SH-SY5Y (cell line): Measurements from ENCODE around the gene SNORC.

ENCODE experiments used
- GATA2 ChIP-seq: IDR thresholded peaks from 2 replicates; pipeline ENCODE4 v1.6.1; 2011; ENCODE audit warnings: mild to moderate bottlenecking, low read depth, low read length
- GATA3 ChIP-seq: IDR thresholded peaks from 2 replicates; pipeline ENCODE4 v1.6.1; 2011; ENCODE audit warnings: low read depth, mild to moderate bottlenecking, low read length, moderate library complexity

DNA sequence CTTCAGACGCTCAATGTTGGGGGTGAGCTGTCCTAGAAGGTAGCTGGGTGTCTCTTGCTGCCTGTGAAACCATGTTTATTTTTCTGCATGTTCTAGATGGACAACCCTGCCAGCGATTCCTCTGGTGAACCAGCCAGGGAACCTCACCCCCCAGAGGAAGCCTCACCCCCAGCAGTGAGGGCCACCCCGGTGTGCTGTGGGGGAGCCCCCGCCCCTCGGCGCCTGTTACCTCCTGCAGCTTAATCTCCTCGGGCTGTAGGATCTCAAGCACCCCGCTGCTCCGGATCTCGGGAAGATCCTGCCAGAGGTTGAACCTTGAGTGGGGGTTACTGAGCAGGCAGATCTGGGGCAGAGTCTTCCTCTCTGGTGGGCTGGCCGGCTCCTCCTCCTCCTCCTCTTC is 50.0 kb downstream of the SNORC start:
- TF ChIP-seq GATA2 (no peak), GATA3 (no peak)
